GM12878 (cell line): ENCODE results near the gene CHD6. TPM values are rescaled to one million over a fixed set of nuclear protein-coding genes. Genes with fewer than 3 reads are reported as not detected.

Source experiments
- ATAC-seq: fragments of 200-7000 bp; cut with Tn5 transposase; 3 replicates; pipeline ENCODE4 v1.9.1; 2020; ENCODE audit warnings: mild to moderate bottlenecking, moderate library complexity
- BruUV-seq: library from RNA; stranded (reverse); fragments of 400-500 nt; replicated peaks from 2 replicates; lab custom pipeline; 2021; lab: Mats Ljungman, UMichigan
- CTCF ChIA-PET: fragments of 300-600 bp; sonication (Branson Sonifier 250); formaldehyde crosslinking; extraction: SDS; loops from one replicate; lab custom pipeline; 2021; ENCODE audit warnings: inconsistent platforms; lab: Yijun Ruan, JAX
- POLR2A ChIA-PET: fragments of 350-600 bp; formaldehyde crosslinking; extraction: SDS; loops from one replicate; lab custom pipeline; 2021; ENCODE audit warnings: inconsistent platforms; lab: Charles Lee
- RAD21 ChIA-PET: fragments of 300-600 bp; sonication (Branson Sonifier 250); formaldehyde crosslinking; loops from one replicate; lab custom pipeline; 2023; ENCODE audit warnings: antibody characterized with exemption; ENCODE audit not compliant: unreplicated experiment; lab: Charles Lee
- SMC1A ChIA-PET: fragments of 300-600 bp; sonication (Branson Sonifier 250); formaldehyde crosslinking; loops from one replicate; lab custom pipeline; 2023; ENCODE audit not compliant: unreplicated experiment, uncharacterized antibody; lab: Charles Lee
- DNase-seq: peaks from one replicate; pipeline ENCODE4 v3.0.0-alpha.2; 2011; ENCODE audit warnings: low read depth, low spot score
- FAIRE-seq: peaks from 3 replicates; lab custom pipeline; 2011; peaks lifted over from hg19 to GRCh38; lab: Jason Lieb, UNC
- H2AFZ ChIP-seq: 2 replicates; pipeline ENCODE4 v1.6.0; 2011; ENCODE audit warnings: low read depth, low read length, control low read depth; ENCODE audit not compliant: control insufficient read depth
- H3K27ac ChIP-seq: 2 replicates; pipeline ENCODE4 v1.5.1; 2011; ENCODE audit warnings: control low read depth; ENCODE audit not compliant: control insufficient read depth, insufficient read depth
- H3K27me3 ChIP-seq, 2 experiments: replicated peaks in 1 of 2; 2 replicates each; pipeline versions ENCODE4 v1.6.0 to v1.6.1; 2011; ENCODE audit warnings: low read length in 1 of 2; ENCODE audit not compliant: control insufficient read depth in 2 of 2, insufficient read depth in 2 of 2
- H3K36me3 ChIP-seq, 2 experiments: 2 replicates each; pipeline ENCODE4 v1.5.1; 2011; ENCODE audit warnings: low read length in 1 of 2; ENCODE audit not compliant: control insufficient read depth in 2 of 2, insufficient read depth in 2 of 2
- H3K4me1 ChIP-seq: 2 replicates; pipeline ENCODE4 v1.6.1; 2011; ENCODE audit warnings: mild to moderate bottlenecking, low read length, moderate library complexity, mixed read lengths; ENCODE audit not compliant: control insufficient read depth, insufficient read depth
- H3K4me2 ChIP-seq: 2 replicates; pipeline ENCODE4 v1.6.0; 2011; ENCODE audit warnings: control low read depth; ENCODE audit not compliant: control insufficient read depth, insufficient read depth
- H3K4me3 ChIP-seq: fragments of 200-600 bp; sonication (generic); 2 replicates; pipeline ENCODE4 v1.5.1; 2016
- H3K79me2 ChIP-seq: 2 replicates; pipeline ENCODE4 v1.6.0; 2011; ENCODE audit warnings: low read length; ENCODE audit not compliant: control insufficient read depth, insufficient read depth
- H3K9ac ChIP-seq: 2 replicates; pipeline ENCODE4 v1.8.0; 2011; ENCODE audit warnings: low read length, control low read depth, mixed read lengths; ENCODE audit not compliant: control insufficient read depth, insufficient read depth
- H3K9me3 ChIP-seq: replicated peaks from 3 replicates; pipeline ENCODE4 v1.5.1; 2011; ENCODE audit warnings: mild to moderate bottlenecking, low read length; ENCODE audit not compliant: control insufficient read depth, insufficient read depth
- H4K20me1 ChIP-seq: 2 replicates; pipeline ENCODE4 v1.6.0; 2011; ENCODE audit not compliant: control insufficient read depth, insufficient read depth
- BMI1 ChIP-seq: fragments of 450-650 bp; IDR thresholded peaks from 2 replicates; pipeline ENCODE4 v1.6.1; 2016; ENCODE audit warnings: mild to moderate bottlenecking, moderate library complexity, borderline replicate concordance
- NBN ChIP-seq: fragments of 450-650 bp; IDR thresholded peaks from 2 replicates; pipeline ENCODE4 v1.6.1; 2016
- NFYB ChIP-seq: IDR thresholded peaks from 2 replicates; pipeline ENCODE4 v1.6.1; 2011; ENCODE audit warnings: low read depth, mild to moderate bottlenecking, low read length, improper control_type of control experiment, moderate library complexity; ENCODE audit not compliant: insufficient read depth
- SMAD5 ChIP-seq: IDR thresholded peaks from 2 replicates; pipeline ENCODE4 v1.6.1; 2016; ENCODE audit warnings: antibody characterized with exemption, low read depth
- WGBS: methylation state at CpG from one replicate; pipeline ENCODE4 v1.1.6; 2016; ENCODE audit warnings: low lambda C conversion rate; ENCODE audit not compliant: insufficient replicate concordance, insufficient coverage; ENCODE audit errors: missing lambda C conversion rate; 5-methylcytosine and 5-hydroxymethylcytosine counted together
- in situ Hi-C: fragments of 300-500 bp; cut with MboI; formaldehyde crosslinking; loops from 9 replicates; pipeline ENCODE4 v1.14.3; 2018; ENCODE audit warnings: mixed read lengths
- intact Hi-C: fragments of 100-400 bp; cut with micrococcal nuclease; formaldehyde crosslinking; loops from one replicate; pipeline ENCODE4 v1.14.2; 2022; ENCODE audit not compliant: unreplicated experiment
- polyA plus RNA-seq, 11 experiments: library from polyadenylated mRNA; depleted of rRNA in 4 of 11; unstranded in 6 of 11; stranded (reverse) in 5 of 11; fragments of >200 nt; fragmentation: Nextera tagmentation in 4 of 11; fragmentation: Illumina TruSeq in 1 of 11; extraction: Ambion mirVana in 4 of 11; extraction: Trizol in 1 of 11; gene quantifications; 1 replicate in 1 of 11; 2 replicates in 10 of 11; pipeline versions ENCODE4 v1.2.1 to v1.2.3, GENCODE V29; 2011 to 2016; ENCODE audit warnings: inconsistent platforms in 2 of 11, missing spikeins in 2 of 11, low read depth in 1 of 11
- total RNA-seq, 4 experiments: library from RNA; depleted of rRNA in 3 of 4; stranded (reverse); fragments of >200 nt in 3 of 4; fragmentation: Illumina TruSeq in 1 of 4; extraction: Trizol in 1 of 4; gene quantifications; 2 replicates each; pipeline versions ENCODE4 v1.2.1 to v1.2.3, GENCODE V29; 2013 to 2021

Gene CHD6
- total and polyA plus RNA-seq, 10 of the 15 experiments (the other 5 are each of a cell fraction or from before 2014, with no cell fraction given), result 4.3 to 25.5 (median 17.1) TPM

DNA sequence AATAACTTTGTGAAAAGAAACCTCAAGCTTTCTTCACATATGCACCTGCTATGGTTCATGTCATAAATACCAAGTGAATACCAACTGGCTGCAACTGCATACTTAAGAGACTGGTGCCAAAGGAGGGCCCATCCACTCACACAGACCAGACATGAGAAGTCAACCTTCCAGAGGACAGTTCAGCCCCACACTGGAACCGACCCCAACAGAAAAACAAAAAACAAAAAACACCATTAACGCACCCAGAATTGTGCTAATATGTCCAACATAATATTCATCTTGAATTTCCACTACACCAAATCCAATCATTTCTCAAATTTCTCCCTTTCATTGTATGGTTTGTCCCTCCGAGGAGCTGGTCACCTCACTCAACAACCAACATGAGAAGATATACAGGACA, 42.8 kb downstream of the CHD6 start:
- Histone ChIP-seq H3K4me1 (no peaks in the 10 kb centered on the region), H3K36me3 (peaks cover 0 to 4% of the 10 kb centered on the region in 2 experiments; a peak in 1 of 4 replicates), H3K4me3 (no peak overlapping the region), H3K9me3 (peaks cover 4% of the 10 kb centered on the region; the same call in 2 of the 3 replicates), H3K27ac (no peak overlapping the region), H3K4me2 (no peak overlapping the region), H4K20me1 (no peaks in the 10 kb centered on the region), H3K9ac (no peak overlapping the region), H2AFZ (no peak overlapping the region), H3K79me2 (peaks cover 26% of the 10 kb centered on the region), H3K27me3 (no peaks in the 10 kb centered on the region)
- RAD21 ChIA-PET, result interaction anchor here (0.8 to 2.1 kb wide), 3 partner anchors 16 to 43 kb away, joined by 3 to 14 read pairs (median 5); partner anchors contain the start of gene CHD6
- BruUV-seq, result no TSS peak
- SMC1A ChIA-PET, result interaction anchor here (1.2 to 2.2 kb wide), 4 partner anchors 8 to 45 kb away, joined by 3 to 12 read pairs (median 6); no protein-coding TSS in a partner anchor
- no peak for ATAC-seq
- FAIRE-seq, result no peak
- in situ Hi-C loops (no loop called here), intact Hi-C loops (no loop called here)
- CTCF ChIA-PET, result interaction anchor here (1.2 kb wide), 1 partner anchor 32 kb away, joined by 3 read pairs; no protein-coding TSS in a partner anchor
- POLR2A ChIA-PET, result interaction anchor here (1.0 to 1.5 kb wide), 2 partner anchors 17 to 46 kb away, joined by 3 read pairs; no protein-coding TSS in a partner anchor
- 97% methylated on average over 3 of the region's 3 CpGs for WGBS
- DNase-seq, result no peak
- TF ChIP-seq SMAD5, result no peak

GRCh38 chr20:41574802-41575389, 43.3 kb downstream of the CHD6 start:
- in situ Hi-C loops (no loop called here), intact Hi-C loops (no loop called here)
- ChIA-PET RAD21 (interaction anchor here (0.9 to 1.0 kb wide), 2 partner anchors 11 to 83 kb away, joined by 3 read pairs; no protein-coding TSS in a partner anchor), CTCF (interaction anchor here (4.5 kb wide), 1 partner anchor 13 kb away, joined by 22 read pairs; no protein-coding TSS in a partner anchor), POLR2A (no interaction called here), SMC1A (interaction anchor here (1.0 to 1.7 kb wide), 6 partner anchors 9 to 38 kb away, joined by 3 to 6 read pairs (median 4); no protein-coding TSS in a partner anchor)
- DNase-seq (no peak), ATAC-seq (no peak), FAIRE-seq (no peak)
- no TSS peak for BruUV-seq
- Histone ChIP-seq H3K4me3 (no peak overlapping the region), H3K36me3 (no peaks in the 10 kb centered on the region; a peak in 1 of 4 replicates), H3K27me3 (no peaks in the 10 kb centered on the region), H3K9me3 (peaks cover 4% of the 10 kb centered on the region; the same call in 2 of the 3 replicates), H2AFZ (no peak overlapping the region), H3K9ac (no peak overlapping the region), H4K20me1 (no peaks in the 10 kb centered on the region), H3K79me2 (peaks cover 24% of the 10 kb centered on the region), H3K4me1 (no peaks in the 10 kb centered on the region), H3K27ac (no peak overlapping the region), H3K4me2 (no peak overlapping the region)
- WGBS, result 84% methylated on average over 7 of the region's 7 CpGs
- no peak for TF ChIP-seq NBN
- TF ChIP-seq NFYB, result 0 out of 2 replicates have a peak, but pooled peaks have one; percentile 6
- TF ChIP-seq BMI1, result no peak
